GM10248 (cell line): ENCODE data around the gene MRPL48.

Experiments used
- CTCF ChIA-PET: fragments of 300-600 bp; sonication (Branson Sonifier 250); formaldehyde crosslinking; extraction: SDS; loops from one replicate; lab custom pipeline; 2021; ENCODE audit warnings: antibody characterized with exemption; lab: Yijun Ruan, JAX
- POLR2A ChIA-PET: fragments of 350-650 bp; sonication (Branson Sonifier 250); formaldehyde crosslinking; extraction: SDS; loops from one replicate; lab custom pipeline; 2020; ENCODE audit warnings: antibody characterized with exemption; lab: Yijun Ruan, JAX
- DNase-seq: peaks from one replicate; pipeline ENCODE4 v3.0.0; 2012; ENCODE audit errors: extremely low spot score
- TF ChIP-seq, protein P1 (sequence below): IDR thresholded peaks from 2 replicates; pipeline ENCODE4 v1.5.1; 2012; ENCODE audit warnings: mild to moderate bottlenecking, low read depth; ENCODE audit errors: extremely low read depth, missing control alignments, control extremely low read depth

Gene MRPL48

DNA sequence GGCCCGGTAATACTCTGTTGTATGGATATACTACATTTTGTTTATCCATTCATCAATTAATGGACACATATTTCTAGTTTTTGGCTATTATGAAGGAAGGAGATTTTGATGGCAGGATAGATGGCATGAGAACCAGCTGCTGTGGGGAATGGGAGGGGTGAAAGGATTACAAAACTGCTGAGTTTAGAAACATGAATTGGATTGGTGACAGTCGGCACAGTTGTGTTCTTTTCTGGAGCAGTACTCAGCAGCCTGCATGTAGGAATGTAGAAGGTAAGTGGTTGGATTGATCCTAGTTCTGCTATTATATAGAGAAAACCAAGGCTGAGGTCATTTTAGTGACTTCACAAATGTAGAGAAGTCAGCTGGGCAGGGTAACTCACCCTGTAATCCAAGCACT lies 96.2 kb downstream of the MRPL48 start:
- DNase-seq, result no peak
- ChIA-PET CTCF (no interaction called here), POLR2A (no interaction called here)
- TF ChIP-seq, protein P1, sequence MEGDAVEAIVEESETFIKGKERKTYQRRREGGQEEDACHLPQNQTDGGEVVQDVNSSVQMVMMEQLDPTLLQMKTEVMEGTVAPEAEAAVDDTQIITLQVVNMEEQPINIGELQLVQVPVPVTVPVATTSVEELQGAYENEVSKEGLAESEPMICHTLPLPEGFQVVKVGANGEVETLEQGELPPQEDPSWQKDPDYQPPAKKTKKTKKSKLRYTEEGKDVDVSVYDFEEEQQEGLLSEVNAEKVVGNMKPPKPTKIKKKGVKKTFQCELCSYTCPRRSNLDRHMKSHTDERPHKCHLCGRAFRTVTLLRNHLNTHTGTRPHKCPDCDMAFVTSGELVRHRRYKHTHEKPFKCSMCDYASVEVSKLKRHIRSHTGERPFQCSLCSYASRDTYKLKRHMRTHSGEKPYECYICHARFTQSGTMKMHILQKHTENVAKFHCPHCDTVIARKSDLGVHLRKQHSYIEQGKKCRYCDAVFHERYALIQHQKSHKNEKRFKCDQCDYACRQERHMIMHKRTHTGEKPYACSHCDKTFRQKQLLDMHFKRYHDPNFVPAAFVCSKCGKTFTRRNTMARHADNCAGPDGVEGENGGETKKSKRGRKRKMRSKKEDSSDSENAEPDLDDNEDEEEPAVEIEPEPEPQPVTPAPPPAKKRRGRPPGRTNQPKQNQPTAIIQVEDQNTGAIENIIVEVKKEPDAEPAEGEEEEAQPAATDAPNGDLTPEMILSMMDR, result no peak

DNA sequence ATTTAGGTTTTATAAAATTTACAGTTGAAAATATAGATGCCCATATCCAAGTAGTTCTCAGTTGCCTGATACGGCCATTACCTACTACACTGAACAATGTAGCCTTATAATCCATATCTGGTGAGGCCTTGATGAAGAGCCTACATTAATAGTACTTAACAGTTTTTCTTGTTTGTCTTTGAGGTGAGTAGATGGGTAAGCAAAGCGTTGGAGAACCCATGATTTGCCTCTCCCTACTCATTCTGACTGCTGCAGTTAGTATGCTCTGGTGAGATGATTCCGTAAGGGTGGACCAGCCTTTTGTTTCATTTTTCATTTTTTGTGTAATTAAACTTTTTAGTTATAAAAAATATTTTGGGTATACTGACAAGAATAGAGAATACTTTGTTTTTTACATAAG lies 100.6 kb downstream of the MRPL48 start:
- ChIA-PET POLR2A (no interaction called here), CTCF (no interaction called here)
- TF ChIP-seq, protein P1, result no peak
- no peak for DNase-seq

GRCh38 chr11:73889019-73889418 lies 101.3 kb downstream of the MRPL48 start:
- CTCF ChIA-PET, result no interaction called here
- TF ChIP-seq, protein P1, result no peak
- DNase-seq, result no peak
- POLR2A ChIA-PET, result no interaction called here

GRCh38 chr11:73889536-73889935 lies 101.9 kb downstream of the MRPL48 start:
- no peak for DNase-seq
- CTCF ChIA-PET, result no interaction called here
- POLR2A ChIA-PET, result no interaction called here
- TF ChIP-seq, protein P1, result no peak

GRCh38 chr11:73893041-73893440 lies 105.4 kb downstream of the MRPL48 start:
- TF ChIP-seq, protein P1, result no peak
- ChIA-PET CTCF (interaction anchor here (1.0 kb wide), 1 partner anchor 13 kb away, joined by 3 read pairs; no protein-coding TSS in a partner anchor), POLR2A (no interaction called here)
- no peak for DNase-seq

DNA sequence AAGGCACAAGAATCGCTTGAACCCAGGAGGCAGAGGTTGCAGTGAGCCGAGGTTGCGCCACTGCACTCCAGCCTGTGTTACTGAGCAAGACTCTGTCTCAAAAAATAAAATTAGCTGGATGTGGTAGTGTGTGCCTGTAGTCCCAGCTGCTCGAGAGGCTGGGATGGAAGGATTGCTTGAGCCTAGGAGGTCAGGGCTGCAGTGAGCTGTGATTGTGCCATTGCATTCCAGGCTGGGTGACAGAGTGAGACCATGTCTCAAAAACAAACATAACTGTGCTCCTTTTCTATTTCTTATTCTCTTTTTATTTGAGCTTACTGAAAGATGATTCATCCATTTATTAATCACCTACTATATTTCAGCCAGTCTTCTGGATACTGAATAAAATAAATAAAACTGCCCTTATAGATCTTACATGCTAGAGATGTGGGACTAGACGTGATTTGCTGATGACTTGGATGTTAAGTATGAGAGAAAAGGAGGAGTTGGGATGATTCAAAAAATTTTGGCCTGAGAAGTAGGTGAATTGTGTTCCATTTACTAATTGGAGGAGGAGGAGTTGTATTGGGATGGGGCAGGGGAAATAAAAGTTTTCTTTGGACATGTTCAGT lies 107.2 kb downstream of the MRPL48 start:
- TF ChIP-seq, protein P1, result no peak
- DNase-seq, result no peak
- ChIA-PET POLR2A (no interaction called here), CTCF (no interaction called here)
